Trophoblast cell (in vitro differentiated cells and primary cell): Measurements from ENCODE around the gene FUT4.

Experiments
- DNase-seq, 2 donors: peaks; one replicate each; pipeline ENCODE4 v3.0.0-alpha.2; 2016
- H2AFZ ChIP-seq: 2 replicates; pipeline ENCODE4 v1.6.1; 2013; ENCODE audit warnings: low read length, moderate library complexity, mild to moderate bottlenecking; ENCODE audit not compliant: insufficient read depth, poor library complexity
- H2AK5ac ChIP-seq: 2 replicates; pipeline ENCODE4 v1.6.1; 2013; ENCODE audit warnings: mild to moderate bottlenecking, low read length
- H2BK120ac ChIP-seq: 2 replicates; pipeline ENCODE4 v1.6.1; 2013; ENCODE audit warnings: low read length, mild to moderate bottlenecking, moderate library complexity; ENCODE audit not compliant: insufficient read depth, poor library complexity
- H2BK12ac ChIP-seq: 2 replicates; pipeline ENCODE4 v1.6.1; 2013; ENCODE audit warnings: mild to moderate bottlenecking, low read length, moderate library complexity
- H2BK5ac ChIP-seq: 2 replicates; pipeline ENCODE4 v1.6.1; 2013; ENCODE audit warnings: low read length, low read depth, moderate library complexity, mild to moderate bottlenecking; ENCODE audit not compliant: poor library complexity
- H3K14ac ChIP-seq: 2 replicates; pipeline ENCODE4 v1.6.1; 2013; ENCODE audit warnings: mild to moderate bottlenecking, low read length
- H3K18ac ChIP-seq: 2 replicates; pipeline ENCODE4 v1.6.1; 2013; ENCODE audit warnings: mild to moderate bottlenecking, low read length
- H3K23ac ChIP-seq: 2 replicates; pipeline ENCODE4 v1.6.1; 2013; ENCODE audit warnings: low read length
- H3K27ac ChIP-seq: 2 replicates; pipeline ENCODE4 v1.5.1; 2013; ENCODE audit warnings: low read depth, mild to moderate bottlenecking, inconsistent platforms, low read length, moderate library complexity
- H3K27me3 ChIP-seq: 2 replicates; pipeline ENCODE4 v1.6.1; 2013; ENCODE audit warnings: inconsistent platforms, mild to moderate bottlenecking, low read length, moderate library complexity; ENCODE audit not compliant: insufficient read depth
- H3K36me3 ChIP-seq, 2 experiments: 1 replicate in 1 of 2; 2 replicates in 1 of 2; pipeline ENCODE4 v1.6.1; 2013; ENCODE audit warnings: low read length in 2 of 2, mild to moderate bottlenecking in 2 of 2, moderate library complexity in 1 of 2; ENCODE audit not compliant: insufficient read depth in 2 of 2, control insufficient read depth in 1 of 2
- H3K4ac ChIP-seq: 2 replicates; pipeline ENCODE4 v1.6.1; 2013; ENCODE audit warnings: low read depth, mild to moderate bottlenecking, low read length, moderate library complexity
- H3K4me1 ChIP-seq, 2 experiments: 1 replicate in 1 of 2; 2 replicates in 1 of 2; pipeline ENCODE4 v1.6.1; 2013; ENCODE audit warnings: low read length in 2 of 2, mild to moderate bottlenecking in 2 of 2, moderate library complexity in 1 of 2; ENCODE audit not compliant: insufficient read depth in 2 of 2, control insufficient read depth in 1 of 2
- H3K4me2 ChIP-seq: 2 replicates; pipeline ENCODE4 v1.6.1; 2013; ENCODE audit warnings: inconsistent platforms, mild to moderate bottlenecking, low read length, moderate library complexity
- H3K4me3 ChIP-seq: 2 replicates; pipeline ENCODE4 v1.5.1; 2013; ENCODE audit warnings: mild to moderate bottlenecking, low read depth, low read length, inconsistent platforms
- H3K79me1 ChIP-seq: one replicate; pipeline ENCODE4 v1.6.1; 2013; ENCODE audit warnings: low read length
- H3K79me2 ChIP-seq: 2 replicates; pipeline ENCODE4 v1.6.1; 2013; ENCODE audit warnings: low read length, mild to moderate bottlenecking; ENCODE audit not compliant: control insufficient read depth, insufficient read depth, poor library complexity
- H3K9ac ChIP-seq: 2 replicates; pipeline ENCODE4 v1.6.1; 2013; ENCODE audit warnings: mild to moderate bottlenecking, low read length
- H3K9me3 ChIP-seq: 2 replicates; pipeline ENCODE4 v1.6.1; 2013; ENCODE audit warnings: low read depth, mild to moderate bottlenecking, control low read depth, inconsistent platforms, low read length; ENCODE audit not compliant: insufficient read depth
- H4K12ac ChIP-seq: 2 replicates; pipeline ENCODE4 v1.6.1; 2013; ENCODE audit warnings: low read depth, mild to moderate bottlenecking, low read length, moderate library complexity
- H4K8ac ChIP-seq: 2 replicates; pipeline ENCODE4 v1.6.1; 2013; ENCODE audit warnings: low read depth, mild to moderate bottlenecking, low read length, moderate library complexity
- H4K91ac ChIP-seq: one replicate; pipeline ENCODE4 v1.6.1; 2013; ENCODE audit warnings: low read depth, mild to moderate bottlenecking, low read length, moderate library complexity
- WGBS: extraction: QIAGEN DNeasy Blood & Tissue Kit; methylation state at CpG from one replicate; pipeline ENCODE4 v1.1.7; 2013; ENCODE audit warnings: missing lambda C conversion rate; ENCODE audit not compliant: insufficient read length, insufficient coverage; ENCODE audit errors: extremely low coverage; 5-methylcytosine and 5-hydroxymethylcytosine counted together

Gene FUT4

DNA sequence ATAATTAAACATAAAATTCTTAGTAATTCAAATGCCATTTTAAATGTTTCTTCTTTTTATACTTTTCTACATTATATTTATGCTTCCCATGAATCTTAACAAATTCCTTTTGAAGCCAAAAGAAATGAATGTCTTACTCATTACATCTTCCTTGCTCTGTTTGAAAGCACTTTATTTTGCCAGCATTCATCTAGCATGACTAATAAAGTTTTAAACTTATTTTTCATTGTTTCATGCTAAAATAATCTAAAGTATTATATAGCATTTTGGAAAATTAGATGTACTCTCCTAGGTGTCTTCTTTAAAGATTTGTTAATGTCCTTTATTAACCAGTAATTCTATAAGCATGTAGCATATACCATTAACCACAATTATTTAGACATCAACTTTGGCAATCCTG is 13.7 kb downstream of the FUT4 start:
- DNase-seq = no peak
- no peak overlapping the region for H4K91ac ChIP-seq

DNA sequence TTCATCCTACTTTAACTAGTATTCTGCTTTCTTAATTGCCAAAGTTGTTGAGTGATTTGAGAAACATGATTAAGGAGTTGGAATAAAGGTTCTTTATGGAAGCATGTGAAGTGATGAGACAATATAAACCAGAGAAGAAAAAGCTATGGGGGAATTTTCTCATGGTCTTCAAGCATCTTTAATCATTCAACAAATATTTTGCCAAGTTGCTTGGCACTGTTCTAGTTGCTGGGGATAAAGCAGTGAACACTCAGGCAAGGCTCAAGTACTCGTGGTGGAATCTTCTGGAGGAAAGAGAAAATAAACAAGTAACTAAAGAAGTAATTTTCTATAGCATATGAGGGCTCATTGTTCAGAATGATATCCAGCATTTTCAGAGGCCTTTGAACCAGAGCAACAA is 14.3 kb downstream of the FUT4 start:
- Histone ChIP-seq H3K4me2 (no peak overlapping the region), H3K9me3 (no peaks in the 10 kb centered on the region)
- no CpG with 5 or more reads among the region's 1 CpG for WGBS

More for the DNA sequence above, 13.7 kb downstream of the FUT4 start:
- H3K4me1 ChIP-seq = no peaks in the 10 kb centered on the region
- H3K18ac ChIP-seq = no peak overlapping the region
- no peak overlapping the region for H2BK5ac ChIP-seq
- no peak overlapping the region for H4K12ac ChIP-seq
- no peak overlapping the region for H3K4me2 ChIP-seq
- H3K14ac ChIP-seq = no peak overlapping the region
- H2BK12ac ChIP-seq = no peak overlapping the region
- H2BK120ac ChIP-seq = no peak overlapping the region
- no peak overlapping the region for H3K27ac ChIP-seq
- no peaks in the 10 kb centered on the region for H3K9me3 ChIP-seq
- no peaks in the 10 kb centered on the region for H3K79me2 ChIP-seq
- no peak overlapping the region for H3K23ac ChIP-seq
- no peak overlapping the region for H4K8ac ChIP-seq
- H3K36me3 ChIP-seq = no peaks in the 10 kb centered on the region
- no peak overlapping the region for H3K4ac ChIP-seq
- H3K79me1 ChIP-seq = no peaks in the 10 kb centered on the region
- no peak overlapping the region for H2AFZ ChIP-seq
- no peak overlapping the region for H3K4me3 ChIP-seq
- H3K27me3 ChIP-seq = no peaks in the 10 kb centered on the region
- no peak overlapping the region for H3K9ac ChIP-seq
- no peak overlapping the region for H2AK5ac ChIP-seq

GRCh38 chr11:94558468-94558867 is 14.7 kb downstream of the FUT4 start:
- Histone ChIP-seq H3K4me1 (peaks cover 5% of the 10 kb centered on the region in 2 experiments), H3K18ac (no peak overlapping the region), H3K27ac (no peak overlapping the region), H3K36me3 (no peaks in the 10 kb centered on the region), H2BK5ac (no peak overlapping the region), H3K79me2 (no peaks in the 10 kb centered on the region), H3K9me3 (no peaks in the 10 kb centered on the region), H2AFZ (no peak overlapping the region), H4K91ac (no peak overlapping the region), H3K27me3 (no peaks in the 10 kb centered on the region), H3K4ac (no peak overlapping the region), H3K23ac (no peak overlapping the region), H3K4me3 (no peak overlapping the region), H2AK5ac (no peak overlapping the region), H4K8ac (no peak overlapping the region), H4K12ac (no peak overlapping the region), H3K4me2 (no peak overlapping the region), H2BK120ac (no peak overlapping the region), H3K79me1 (no peaks in the 10 kb centered on the region), H3K14ac (no peak overlapping the region), H3K9ac (no peak overlapping the region), H2BK12ac (no peak overlapping the region)
- no peak for DNase-seq
- no CpG with 5 or more reads among the region's 1 CpG for WGBS

More for the DNA sequence above, 14.3 kb downstream of the FUT4 start:
- H2AK5ac ChIP-seq = no peak overlapping the region
- no peak overlapping the region for H2BK5ac ChIP-seq
- H2AFZ ChIP-seq = no peak overlapping the region
- H3K36me3 ChIP-seq = no peaks in the 10 kb centered on the region
- H3K18ac ChIP-seq = no peak overlapping the region
- H3K4me3 ChIP-seq = no peak overlapping the region
- H3K79me1 ChIP-seq = no peaks in the 10 kb centered on the region
- peaks cover 2% of the 10 kb centered on the region in 2 experiments for H3K4me1 ChIP-seq
- no peak overlapping the region for H3K23ac ChIP-seq
- no peak overlapping the region for H3K9ac ChIP-seq
- H3K14ac ChIP-seq = no peak overlapping the region
- H2BK12ac ChIP-seq = no peak overlapping the region
- H4K8ac ChIP-seq = no peak overlapping the region
- no peak overlapping the region for H4K91ac ChIP-seq
- H3K27me3 ChIP-seq = no peaks in the 10 kb centered on the region
- no peaks in the 10 kb centered on the region for H3K79me2 ChIP-seq
- no peak overlapping the region for H2BK120ac ChIP-seq
- no peak overlapping the region for H3K27ac ChIP-seq
- no peak overlapping the region for H4K12ac ChIP-seq
- no peak for DNase-seq
- H3K4ac ChIP-seq = no peak overlapping the region

DNA sequence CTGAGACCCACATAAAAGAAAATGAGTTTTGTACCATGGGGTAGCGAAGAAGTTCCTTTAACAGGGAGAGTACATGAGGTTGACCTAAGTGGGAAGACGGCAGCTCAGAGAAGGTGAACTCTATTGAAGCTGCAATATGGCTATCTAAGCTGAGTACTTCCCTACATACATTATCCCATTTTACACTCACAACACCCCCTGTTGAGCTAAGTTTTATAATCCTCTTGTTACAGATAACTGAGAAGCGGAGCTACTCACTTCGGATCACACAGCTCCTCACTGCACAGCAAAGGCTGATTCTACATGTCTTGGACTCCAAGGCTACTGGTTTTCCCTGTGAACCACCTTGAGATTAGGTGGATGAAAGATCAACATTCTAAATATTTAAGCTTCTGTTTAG is 15.2 kb downstream of the FUT4 start:
- Histone ChIP-seq H3K36me3 (no peaks in the 10 kb centered on the region), H3K79me1 (peaks cover 2% of the 10 kb centered on the region), H3K4me2 (no peak overlapping the region), H2AK5ac (no peak overlapping the region), H3K27me3 (no peaks in the 10 kb centered on the region), H3K4me3 (no peak overlapping the region), H3K9ac (no peak overlapping the region), H2AFZ (no peak overlapping the region), H3K79me2 (no peaks in the 10 kb centered on the region), H4K12ac (no peak overlapping the region), H2BK12ac (no peak overlapping the region), H3K18ac (no peak overlapping the region), H3K27ac (no peak overlapping the region), H4K91ac (no peak overlapping the region), H3K14ac (no peak overlapping the region), H3K23ac (no peak overlapping the region), H4K8ac (no peak overlapping the region), H3K4me1 (peaks cover 7% of the 10 kb centered on the region in 2 experiments), H2BK120ac (no peak overlapping the region), H3K4ac (no peak overlapping the region), H2BK5ac (no peak overlapping the region), H3K9me3 (no peaks in the 10 kb centered on the region)
- WGBS = no CpG with 5 or more reads among the region's 4 CpGs
- no peak for DNase-seq
